ENCODE measurements around the gene CARS2.
A peak's percentile ranks its signal among the peaks of the same experiment; 100 is the strongest.
"Not testable (repeated sequence)": the region's sequence is repeated elsewhere in the genome, so short reads cannot be mapped to it uniquely, and the experiment has no call there.

Gene CARS2

GRCh38 chr13:110706570-110707372, 855 bp upstream of the CARS2 start:
- no peak for DNase-seq

DNA sequence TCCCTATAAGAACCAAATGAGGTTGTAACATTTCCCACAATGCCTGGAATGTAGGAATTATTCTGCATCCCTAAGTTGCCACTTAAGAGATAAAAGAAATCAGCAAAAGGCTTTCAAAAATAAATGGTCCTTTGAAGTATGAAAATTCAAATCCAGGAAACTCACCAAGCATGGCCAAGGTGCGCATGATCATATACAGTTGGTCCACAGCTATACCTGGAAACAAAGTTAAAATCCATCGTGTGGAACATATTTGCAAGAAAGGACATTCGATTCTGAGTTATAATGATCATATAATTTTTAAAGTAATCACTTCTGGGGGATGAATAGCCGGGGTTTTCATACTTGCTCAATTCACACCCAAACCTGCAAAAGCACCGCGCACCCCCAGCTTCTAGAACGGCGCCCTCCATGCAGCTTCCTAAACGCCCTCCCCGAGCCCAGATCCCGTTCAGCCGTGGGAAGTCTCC, 525 bp downstream of the CARS2 start:
- DNase-seq: no peak

DNA sequence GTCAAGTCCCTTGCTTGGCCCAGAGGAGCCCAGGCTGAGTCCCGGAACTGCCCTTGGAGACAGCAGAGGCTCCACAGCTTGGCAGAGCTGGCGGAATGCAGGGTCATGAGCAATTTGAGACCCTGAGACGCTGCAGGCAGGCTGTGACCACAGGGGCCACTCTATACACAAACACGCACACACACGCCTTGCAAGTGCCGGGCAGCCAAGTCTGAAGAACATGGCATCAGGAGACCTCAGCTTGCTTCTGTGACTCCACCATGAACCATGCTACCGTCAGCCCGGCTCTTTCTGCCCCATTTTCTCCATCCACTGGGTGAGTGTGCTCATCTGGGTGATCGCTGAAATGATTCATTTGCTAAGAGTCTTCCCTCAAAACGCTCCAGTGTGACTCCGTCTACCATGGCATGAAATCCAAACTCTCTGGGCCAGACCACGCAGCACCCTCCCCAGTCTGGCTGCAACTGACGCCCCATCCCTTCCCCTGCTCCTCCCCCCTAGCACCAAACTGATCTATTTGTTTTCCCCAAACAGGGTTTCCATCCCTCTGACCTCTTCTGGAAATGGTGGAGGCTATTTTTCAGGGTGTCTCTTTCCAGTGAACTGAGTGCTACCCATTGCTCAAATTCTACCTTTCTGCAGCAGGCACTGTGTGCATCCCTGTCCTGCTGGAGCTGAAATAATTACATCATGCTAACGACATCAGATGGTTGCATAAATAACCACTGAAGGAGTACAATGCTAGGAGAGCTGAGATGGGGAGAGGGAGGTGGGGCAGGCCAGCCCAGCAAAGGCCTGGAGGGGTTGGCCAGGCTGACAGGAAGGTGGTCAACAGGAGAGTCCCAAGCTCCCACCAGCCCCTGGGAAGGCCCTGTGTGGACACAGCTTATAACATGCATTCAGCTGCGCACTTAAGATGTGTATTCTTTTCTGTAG, 3.1 kb downstream of the CARS2 start:
- DNase-seq: no peak

DNA sequence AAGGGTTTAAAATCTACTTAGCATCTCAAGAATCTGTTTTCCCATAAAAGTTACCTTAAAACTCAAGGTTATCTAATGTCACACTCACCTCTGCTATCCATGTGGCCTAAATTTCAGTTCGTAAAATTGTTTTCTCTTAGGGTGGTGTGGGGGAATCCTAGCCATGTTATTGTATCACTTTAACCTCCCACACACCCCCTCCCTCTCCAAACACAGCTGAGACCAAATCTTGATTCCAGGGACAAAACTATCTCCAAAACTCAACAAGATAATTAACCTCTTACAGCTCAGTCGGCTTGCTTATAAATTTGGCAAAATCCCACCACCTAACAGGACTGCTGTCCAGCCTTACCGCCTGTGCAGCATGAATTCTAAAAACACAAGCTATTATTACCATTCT, 3.8 kb downstream of the CARS2 start:
- DNase-seq: no peak

GRCh38 chr13:110701061-110701460, 4.9 kb downstream of the CARS2 start:
- not testable (repeated sequence) for DNase-seq

DNA sequence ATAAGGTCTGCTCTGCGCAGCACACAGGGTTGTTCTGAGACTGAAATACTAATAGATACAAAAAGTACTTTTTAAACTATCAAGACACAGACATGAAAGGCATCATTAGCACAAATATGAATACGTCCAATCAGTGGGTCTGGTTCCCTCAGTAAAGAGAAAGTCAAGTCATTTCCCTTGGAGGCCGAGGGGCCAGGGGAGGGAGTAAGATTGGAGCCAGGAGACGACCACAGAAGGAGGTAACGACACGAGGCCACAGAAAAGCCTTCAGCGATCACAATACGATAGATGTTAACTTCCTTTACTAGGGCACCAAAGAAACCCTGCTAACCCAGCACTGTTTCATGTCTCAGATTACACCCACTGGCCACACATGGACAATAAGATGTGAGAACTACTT, 5.3 kb downstream of the CARS2 start:
- DNase-seq: no peak

DNA sequence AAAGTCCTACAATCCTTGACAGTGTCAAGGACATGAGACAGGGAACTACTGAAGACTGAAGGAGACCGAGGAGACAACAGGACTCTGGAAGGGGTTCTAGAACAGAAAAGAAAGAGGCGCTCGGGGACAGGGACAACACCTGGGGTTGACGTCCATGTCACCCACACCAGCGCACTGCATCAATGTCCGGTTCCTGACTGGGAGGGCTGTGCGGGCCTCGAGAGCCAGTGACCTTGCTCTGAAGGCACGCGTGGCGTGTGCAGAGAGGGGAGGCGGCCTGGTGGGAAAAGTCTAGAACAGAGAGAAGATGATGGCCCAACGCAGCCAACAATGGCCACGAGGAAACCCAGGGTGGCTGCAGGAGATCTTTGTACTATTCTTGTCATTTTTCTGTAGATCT, 5.7 kb downstream of the CARS2 start:
- no peak for DNase-seq

DNA sequence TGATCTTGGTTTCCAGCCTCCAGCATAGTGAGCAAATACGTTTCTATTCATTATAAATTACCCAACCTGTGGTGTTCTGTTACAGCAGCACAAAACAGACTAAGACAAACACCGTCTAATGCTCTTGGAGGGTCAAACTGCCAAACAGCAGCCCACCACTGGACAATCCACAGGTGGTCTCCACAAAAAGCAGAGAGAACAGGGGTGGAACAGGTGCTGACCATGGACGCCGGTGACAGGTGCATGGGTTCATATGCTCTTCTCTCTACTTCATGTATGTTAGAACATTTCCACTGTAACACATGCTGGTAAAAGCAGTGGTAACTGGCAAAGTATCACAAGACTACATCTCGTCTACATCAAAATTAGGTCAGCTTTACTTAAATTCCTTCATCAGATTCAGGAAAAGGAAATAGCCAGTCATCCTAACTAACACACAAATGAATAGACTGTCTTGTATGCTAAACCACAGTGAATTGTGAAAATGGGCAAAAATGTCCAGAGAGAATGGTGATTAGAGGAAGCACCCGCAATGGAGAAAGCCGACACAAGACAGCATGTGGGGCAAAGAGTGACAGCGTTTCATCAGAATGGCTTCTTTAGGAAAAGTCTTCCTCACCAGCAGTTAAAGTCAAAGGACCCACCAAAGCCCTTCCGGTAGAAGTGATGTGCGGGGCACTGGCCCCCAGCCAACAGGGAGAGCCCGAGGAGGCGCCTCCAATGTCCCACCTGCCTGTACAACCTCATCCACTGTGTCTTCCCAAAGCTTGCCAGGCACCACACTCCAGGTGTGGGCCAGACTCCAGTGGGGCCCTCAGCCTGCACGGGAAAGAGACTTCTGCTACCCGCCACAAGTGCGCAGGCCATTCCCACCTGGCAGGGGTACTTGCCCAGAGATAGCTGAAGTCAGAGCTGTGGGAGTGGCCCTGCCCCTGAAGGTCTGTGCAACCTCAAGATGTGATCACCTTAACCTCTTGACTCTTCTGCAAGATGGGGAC, 6.5 kb downstream of the CARS2 start:
- no peak for DNase-seq

- no peak for DNase-seq
Observed at GRCh38 chr13:110698689-110699088, 7.2 kb downstream of the CARS2 start.

GRCh38 chr13:110697842-110698241, 8.1 kb downstream of the CARS2 start:
- no peak for DNase-seq

- no peak for DNase-seq
Observed at GRCh38 chr13:110696776-110697175, 9.1 kb downstream of the CARS2 start.

DNA sequence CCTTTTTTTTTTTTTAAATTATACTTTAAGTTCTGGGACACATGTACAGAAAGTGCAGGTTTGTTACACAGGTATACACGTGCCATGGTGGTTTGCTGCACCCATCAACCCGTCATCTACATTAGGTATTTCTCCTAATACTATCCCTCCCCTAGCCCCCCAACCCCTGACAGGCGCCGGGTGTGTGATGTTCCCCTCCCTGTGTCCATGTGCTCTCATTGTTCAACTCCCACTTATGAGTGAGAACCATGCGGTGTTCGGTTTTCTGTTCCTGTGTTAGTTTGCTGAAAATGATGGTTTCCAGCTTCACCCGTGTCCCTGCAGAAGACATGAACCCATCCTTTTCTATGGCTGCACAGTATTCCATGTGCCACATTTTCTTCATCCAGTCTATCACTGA, 10.1 kb downstream of the CARS2 start:
- DNase-seq: not testable (repeated sequence)

DNA sequence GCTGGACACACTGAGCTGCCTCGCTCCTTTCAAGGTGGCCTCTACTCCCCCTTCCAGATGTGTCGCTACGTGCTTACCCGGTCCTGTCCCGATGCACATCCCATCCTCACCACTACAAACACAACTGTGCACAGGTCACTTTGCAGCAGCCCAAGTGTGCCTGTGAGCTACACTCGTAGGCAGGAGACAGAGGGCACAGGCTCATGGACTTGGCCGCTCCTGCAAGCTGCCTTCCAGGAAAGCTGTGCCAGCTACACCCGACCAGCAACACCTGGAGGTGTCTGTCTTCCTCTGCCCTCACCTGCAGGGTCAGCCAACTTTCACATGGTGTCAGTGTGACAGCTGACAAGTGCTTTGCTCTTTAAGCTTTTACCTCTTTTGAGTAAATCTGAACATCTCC, 15.4 kb downstream of the CARS2 start:
- DNase-seq: no peak

DNA sequence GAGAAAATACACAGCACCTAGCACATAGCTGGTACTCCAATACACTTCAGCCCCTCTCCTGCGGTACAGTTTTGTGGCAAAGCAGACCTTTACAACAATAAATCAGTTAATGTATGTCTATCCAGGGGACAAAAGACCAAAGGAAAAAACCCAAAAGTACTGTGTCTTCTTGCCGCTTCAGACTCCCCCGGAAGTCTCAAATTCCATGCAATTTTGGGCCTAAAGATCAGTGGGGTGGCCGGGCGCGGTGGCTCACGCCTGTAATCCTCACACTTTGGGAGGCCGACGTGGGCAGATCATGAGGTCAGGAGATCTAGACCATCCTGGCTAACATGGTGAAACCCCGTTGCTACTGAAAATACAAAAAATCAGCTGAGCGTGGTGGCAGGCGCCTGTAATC, 16.2 kb downstream of the CARS2 start:
- no peak for DNase-seq

- no peak for DNase-seq
Observed at GRCh38 chr13:110689041-110689440, 16.9 kb downstream of the CARS2 start.

GRCh38 chr13:110687736-110688135, 18.2 kb downstream of the CARS2 start:
- no peak for DNase-seq

GRCh38 chr13:110685305-110686020, 20.5 kb downstream of the CARS2 start:
- peak; percentile 61 for DNase-seq

GRCh38 chr13:110684388-110685056, 21.4 kb downstream of the CARS2 start:
- no peak for DNase-seq

- DNase-seq: no peak
Observed at GRCh38 chr13:110683921-110684320, 22.0 kb downstream of the CARS2 start.

DNA sequence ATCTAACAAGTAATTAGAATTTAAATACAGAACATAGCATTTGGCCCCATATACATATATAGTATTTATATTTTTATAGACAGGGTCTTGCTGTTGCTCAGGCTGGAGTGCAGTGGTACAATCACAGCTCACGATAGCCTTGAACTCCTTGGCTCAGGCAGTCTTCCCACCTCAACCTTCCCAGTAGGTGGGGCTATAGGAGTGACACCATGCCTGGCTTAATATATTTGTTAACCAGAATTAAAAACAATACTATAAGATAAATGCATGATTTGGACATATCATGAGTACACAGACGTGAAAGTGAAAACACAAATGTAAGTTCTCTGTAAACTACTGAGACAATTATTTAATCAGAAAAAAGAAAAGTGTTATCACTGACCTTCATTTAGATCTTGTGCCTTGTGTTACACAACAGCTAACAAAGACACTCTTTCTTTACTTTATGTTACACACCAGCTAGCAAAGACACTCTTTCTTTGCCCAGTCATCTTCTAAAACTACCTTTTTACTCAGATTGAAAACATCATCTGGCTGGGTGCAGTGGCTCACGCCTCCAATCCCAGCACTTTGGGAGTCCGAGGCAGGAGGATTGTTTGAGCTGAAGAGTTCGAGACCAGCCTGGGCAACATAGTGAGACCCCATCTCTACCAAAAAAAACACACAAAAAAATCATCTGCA, 22.6 kb downstream of the CARS2 start:
- DNase-seq: no peak

Data from fibroblast of skin of abdomen (primary cell).